HG03354 (cell line): ENCODE results near the gene ARHGEF33.

Source experiments
- ATAC-seq: cut with Tn5 transposase; IDR thresholded peaks from one replicate; pipeline ENCODE4 v1.9.1; 2021; ENCODE audit warnings: mild to moderate bottlenecking; ENCODE audit not compliant: unreplicated experiment, poor library complexity, severe bottlenecking

The ARHGEF33 gene

GRCh38 chr2:38997781-38998180 is 108.1 kb downstream of the ARHGEF33 start:
- no peak for ATAC-seq

GRCh38 chr2:39000552-39000951 is 110.9 kb downstream of the ARHGEF33 start:
- ATAC-seq = no peak

GRCh38 chr2:39007875-39008504 is 118.3 kb downstream of the ARHGEF33 start:
- ATAC-seq = no peak

GRCh38 chr2:39008665-39009064 is 119.0 kb downstream of the ARHGEF33 start:
- no peak for ATAC-seq

GRCh38 chr2:39013871-39014270 is 124.2 kb downstream of the ARHGEF33 start:
- ATAC-seq = no peak

GRCh38 chr2:39015424-39015823 is 125.7 kb downstream of the ARHGEF33 start:
- no peak for ATAC-seq

- no peak for ATAC-seq
Observed at GRCh38 chr2:39017334-39017733, 127.7 kb downstream of the ARHGEF33 start.

GRCh38 chr2:39018638-39019037 is 129.0 kb downstream of the ARHGEF33 start:
- no peak for ATAC-seq

- no peak for ATAC-seq
Observed at GRCh38 chr2:39020383-39020782, 130.7 kb downstream of the ARHGEF33 start.

GRCh38 chr2:39022642-39023235 is 133.1 kb downstream of the ARHGEF33 start:
- ATAC-seq = no peak

GRCh38 chr2:39023649-39024048 is 134.0 kb downstream of the ARHGEF33 start:
- ATAC-seq = no peak

- ATAC-seq = no peak
Observed at GRCh38 chr2:39024833-39025232, 135.2 kb downstream of the ARHGEF33 start.
